Activated CD4-positive, alpha-beta T cell treated with anti-CD3 and anti-CD28 coated beads, Interleukin-2, amount 50 U/mL, for 16 hours (primary cell): ENCODE measurements around the gene CTNNB1.
"Not testable (repeated sequence)": the region's sequence is repeated elsewhere in the genome, so short reads cannot be mapped to it uniquely, and the experiment has no call there.

Experiments used
- DNase-seq: peaks from one replicate; pipeline ENCODE4 v3.0.0-alpha.2; 2020

Gene CTNNB1

GRCh38 chr3:41259449-41260062, 60.3 kb downstream of the CTNNB1 start:
- DNase-seq = no peak

DNA sequence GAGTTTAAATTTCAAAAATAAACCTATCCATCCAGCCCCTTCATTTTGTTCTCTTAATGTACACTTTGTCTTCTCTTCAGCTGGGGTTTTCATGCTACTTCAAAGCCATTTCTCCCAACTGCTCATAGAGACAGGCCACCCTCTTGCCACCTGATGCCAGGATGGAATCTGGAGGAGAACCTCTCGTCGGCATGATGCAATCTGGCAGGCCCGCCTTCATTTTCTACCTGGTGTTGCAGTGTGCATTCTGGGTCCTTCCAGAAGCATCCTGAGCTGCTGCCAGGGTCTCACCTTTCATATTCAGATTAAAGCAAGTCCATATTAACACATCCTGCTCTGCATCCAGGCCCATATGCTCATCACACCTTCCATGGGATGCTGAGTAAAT, 60.8 kb downstream of the CTNNB1 start:
- DNase-seq = no peak

- DNase-seq = no peak
Observed at GRCh38 chr3:41265011-41265545, 65.8 kb downstream of the CTNNB1 start.

- DNase-seq = no peak
Observed at GRCh38 chr3:41265823-41266273, 66.5 kb downstream of the CTNNB1 start.

- DNase-seq = no peak
Observed at GRCh38 chr3:41267975-41268640, 68.8 kb downstream of the CTNNB1 start.

DNA sequence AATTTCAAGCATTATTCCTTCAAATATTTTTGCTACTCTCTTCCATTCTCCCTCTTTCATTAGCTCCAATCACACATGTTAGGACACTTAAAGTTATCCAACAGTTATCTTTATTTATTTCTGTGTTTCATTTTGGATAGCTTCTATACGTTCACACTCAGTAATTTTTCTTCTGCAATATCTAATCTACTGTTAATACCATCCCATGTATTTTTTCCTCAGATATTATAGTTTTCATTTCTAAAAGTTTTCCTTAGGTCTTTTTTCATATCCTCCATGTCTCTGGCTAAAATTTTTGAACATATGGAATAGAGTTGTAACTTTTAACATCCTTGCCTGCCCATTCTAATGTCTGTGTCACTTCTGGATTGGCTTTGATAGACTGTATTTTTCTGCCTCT, 73.4 kb downstream of the CTNNB1 start:
- no peak for DNase-seq

DNA sequence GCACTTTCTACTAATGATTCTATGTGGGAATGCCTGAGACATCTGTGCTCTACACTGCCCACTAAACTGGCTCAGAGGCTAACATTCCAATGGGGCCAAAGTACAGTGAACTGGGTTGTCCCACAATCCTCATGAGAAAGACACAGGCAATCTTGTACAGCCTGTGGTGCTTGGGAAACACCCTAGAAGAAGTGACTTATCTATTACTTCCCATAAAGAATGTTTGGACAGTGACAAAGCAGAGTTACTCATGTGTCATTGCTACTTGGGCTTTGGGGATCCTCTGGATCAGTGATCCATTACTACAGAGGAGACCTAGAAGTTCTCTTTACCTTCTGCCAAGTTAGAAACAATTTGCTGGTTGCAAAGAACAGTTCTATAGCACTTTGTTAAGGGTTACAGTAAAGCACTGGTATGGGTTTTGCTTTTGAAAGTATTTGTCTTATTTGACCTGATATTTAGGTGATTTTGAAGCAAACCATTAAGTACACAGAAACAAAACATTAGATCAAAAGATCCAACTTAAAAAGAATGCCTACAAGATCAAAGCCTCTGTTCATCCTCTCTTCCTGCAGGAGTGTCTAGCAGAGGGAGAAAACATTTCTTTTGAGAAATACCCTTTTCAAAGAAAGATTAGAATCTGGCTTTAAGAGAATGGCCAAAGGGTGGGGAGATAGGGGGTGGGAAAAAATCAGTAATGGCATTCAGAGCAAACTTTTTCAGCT, 75.8 kb downstream of the CTNNB1 start:
- no peak for DNase-seq

DNA sequence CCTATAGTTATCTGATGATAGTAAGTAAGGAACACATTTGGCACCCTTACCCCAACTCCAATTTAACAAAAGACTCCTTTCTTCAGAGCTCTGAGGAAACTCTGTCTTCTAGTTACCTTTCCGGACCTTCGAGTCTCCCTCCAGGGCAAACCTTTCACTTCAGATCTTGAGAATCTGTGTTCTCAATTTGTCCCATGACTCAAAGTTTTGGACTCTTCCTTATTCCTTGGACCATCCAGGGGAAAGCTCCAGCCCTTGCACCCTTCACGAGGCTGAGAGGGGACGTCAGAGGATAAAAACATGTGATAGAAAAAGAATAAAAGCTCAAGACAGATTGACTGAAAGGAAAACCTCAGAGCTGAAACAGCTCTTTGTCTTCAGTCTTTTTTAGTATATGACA, 76.9 kb downstream of the CTNNB1 start:
- no peak for DNase-seq

- DNase-seq = no peak
Observed at GRCh38 chr3:41277790-41278465, 78.6 kb downstream of the CTNNB1 start.

DNA sequence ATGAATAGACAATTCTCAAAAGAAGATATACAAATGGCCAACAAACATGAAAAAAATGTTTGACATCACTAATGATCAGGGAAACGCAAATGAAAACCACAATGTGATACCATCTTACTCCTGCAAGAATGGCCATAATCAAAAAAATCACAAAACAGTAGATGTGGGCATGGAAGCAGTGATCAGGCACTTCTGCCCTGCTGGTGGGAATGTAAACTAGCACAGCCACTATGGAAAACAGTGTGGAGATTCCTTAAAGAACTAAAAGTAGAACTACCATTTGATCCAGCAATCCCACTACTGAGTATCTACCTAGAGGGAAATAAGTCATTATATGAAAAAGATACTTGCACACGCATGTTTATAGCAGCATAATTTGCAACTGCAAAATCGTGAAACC, 85.6 kb downstream of the CTNNB1 start:
- DNase-seq = not testable (repeated sequence)

GRCh38 chr3:41286305-41286704, 87.0 kb downstream of the CTNNB1 start:
- DNase-seq = no peak

DNA sequence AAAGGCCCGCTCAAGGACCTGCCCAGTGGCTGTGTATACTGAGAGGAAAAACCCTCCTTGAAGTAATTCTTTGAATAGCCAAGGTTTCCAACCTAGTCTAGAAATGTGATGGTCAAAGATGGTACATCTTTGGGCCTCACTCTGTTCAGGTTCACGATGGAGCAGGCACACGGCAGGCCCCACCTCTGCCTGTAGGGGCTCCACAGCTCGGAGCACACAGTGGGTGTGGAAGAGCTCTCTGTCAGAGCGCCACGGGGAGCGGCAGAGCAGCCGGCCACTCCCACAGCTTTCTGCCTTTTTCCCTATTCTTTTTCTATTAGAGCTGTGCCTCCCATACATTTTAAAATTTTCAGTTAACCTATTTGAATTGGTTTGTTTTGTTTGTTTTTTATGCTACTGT, 89.5 kb downstream of the CTNNB1 start:
- no peak for DNase-seq
